HL-60/S4 (cell line): ENCODE data around the gene PRKAB1.

Source experiments
- in situ Hi-C: fragments of 300-500 bp; cut with MboI; formaldehyde crosslinking; loops from 2 replicates; pipeline ENCODE4 v1.14.3; 2022; ENCODE audit warnings: low sequenced_read_pairs

PRKAB1 gene

DNA sequence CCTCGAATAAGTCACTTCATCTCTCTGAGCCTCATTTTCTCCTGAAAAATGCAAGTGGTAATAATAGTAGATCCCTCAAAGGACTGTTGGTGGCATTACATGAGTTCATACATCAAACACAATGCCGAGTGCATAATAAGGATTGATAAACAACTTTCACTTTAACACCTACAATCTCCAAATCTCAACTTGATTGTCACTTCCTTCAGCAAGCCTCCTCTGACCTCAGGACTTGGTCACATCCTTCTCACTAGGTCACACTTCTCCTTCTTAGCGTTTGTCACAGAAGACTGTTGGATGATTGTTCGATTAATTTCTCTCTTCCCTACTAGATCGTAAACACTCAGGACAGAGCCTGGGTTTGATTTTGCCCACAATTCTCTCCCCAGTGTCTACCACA is 7.9 kb upstream of the PRKAB1 start:
- in situ Hi-C loops, result no loop called here

- in situ Hi-C loops, result no loop called here
These were observed 6.1 kb upstream of the PRKAB1 start for GRCh38 chr12:119661882-119662281.

GRCh38 chr12:119664642-119665041 is 3.3 kb upstream of the PRKAB1 start:
- in situ Hi-C loops, result no loop called here

GRCh38 chr12:119665164-119665929 is 2.6 kb upstream of the PRKAB1 start:
- in situ Hi-C loops, result no loop called here

DNA sequence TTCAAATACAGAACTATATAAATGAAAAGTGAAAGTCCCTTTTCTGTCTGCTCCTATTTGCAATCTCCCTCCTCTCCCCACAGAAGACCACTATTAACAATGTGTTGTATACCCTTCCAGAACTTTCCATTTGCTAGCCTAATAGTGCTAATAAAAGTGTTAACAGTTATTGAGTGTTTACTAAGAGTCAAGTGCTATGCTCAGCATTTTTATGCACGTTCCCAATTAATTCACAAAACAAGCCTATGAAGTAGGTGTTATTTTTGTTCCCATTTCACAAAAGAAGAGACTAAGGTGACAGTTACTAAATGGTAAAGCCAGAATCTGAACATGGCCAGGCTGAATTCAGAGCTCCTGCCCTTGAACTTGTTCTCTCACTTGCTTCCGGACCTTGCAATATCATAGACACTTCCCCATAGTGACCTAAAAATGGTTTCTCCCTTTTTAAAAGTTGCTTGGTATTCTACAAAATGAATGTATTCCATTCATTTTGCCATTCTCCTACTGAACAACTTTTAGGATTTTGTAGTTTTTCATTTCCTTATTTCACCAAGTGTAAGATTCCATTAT is 1.6 kb upstream of the PRKAB1 start:
- in situ Hi-C loops, result no loop called here

GRCh38 chr12:119666900-119667576 is 895 bp upstream of the PRKAB1 start:
- in situ Hi-C loops, result no loop called here

- in situ Hi-C loops, result no loop called here
These were observed 450 bp downstream of the PRKAB1 start for GRCh38 chr12:119668324-119668841.

GRCh38 chr12:119669744-119670472 is 2.0 kb downstream of the PRKAB1 start:
- in situ Hi-C loops, result no loop called here

GRCh38 chr12:119671070-119671469 is 3.1 kb downstream of the PRKAB1 start:
- in situ Hi-C loops, result no loop called here

DNA sequence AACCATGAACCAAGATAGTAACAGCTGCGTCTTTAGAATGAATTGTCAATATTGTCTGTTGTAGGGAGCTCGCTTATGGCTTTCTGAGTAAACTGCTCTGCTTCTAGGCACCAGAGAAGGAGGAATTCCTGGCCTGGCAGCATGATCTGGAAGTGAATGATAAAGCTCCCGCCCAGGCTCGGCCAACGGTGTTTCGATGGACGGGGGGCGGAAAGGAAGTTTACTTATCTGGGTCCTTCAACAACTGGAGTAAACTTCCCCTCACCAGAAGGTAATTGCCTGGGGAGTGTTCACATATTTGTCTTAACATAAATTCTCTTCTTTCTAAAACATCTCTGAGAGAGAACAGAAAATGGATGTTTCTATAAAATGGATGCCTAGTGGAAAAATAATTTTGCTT is 4.3 kb downstream of the PRKAB1 start:
- in situ Hi-C loops, result no loop called here

- in situ Hi-C loops, result no loop called here
These were observed 5.7 kb downstream of the PRKAB1 start for GRCh38 chr12:119673634-119674033.

DNA sequence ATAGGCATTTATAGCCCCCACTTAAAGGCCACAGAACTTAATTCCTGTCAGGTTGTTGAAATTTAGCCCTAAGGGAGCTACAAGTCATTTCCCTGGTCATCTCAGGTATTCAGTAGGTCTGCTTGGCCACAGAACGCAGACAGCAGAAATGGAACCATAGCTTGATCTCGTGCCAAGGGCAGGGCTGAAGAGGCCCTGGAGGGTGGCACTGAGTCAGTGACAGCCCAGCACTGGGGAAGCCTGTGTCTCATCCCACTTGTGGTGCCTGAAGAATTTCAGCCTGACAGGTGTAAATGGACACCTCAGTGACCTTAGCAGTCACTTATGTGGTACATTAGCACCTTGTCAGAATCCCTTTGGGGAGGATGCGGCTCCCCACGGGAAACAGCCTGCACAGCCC is 6.6 kb downstream of the PRKAB1 start:
- in situ Hi-C loops, result no loop called here

DNA sequence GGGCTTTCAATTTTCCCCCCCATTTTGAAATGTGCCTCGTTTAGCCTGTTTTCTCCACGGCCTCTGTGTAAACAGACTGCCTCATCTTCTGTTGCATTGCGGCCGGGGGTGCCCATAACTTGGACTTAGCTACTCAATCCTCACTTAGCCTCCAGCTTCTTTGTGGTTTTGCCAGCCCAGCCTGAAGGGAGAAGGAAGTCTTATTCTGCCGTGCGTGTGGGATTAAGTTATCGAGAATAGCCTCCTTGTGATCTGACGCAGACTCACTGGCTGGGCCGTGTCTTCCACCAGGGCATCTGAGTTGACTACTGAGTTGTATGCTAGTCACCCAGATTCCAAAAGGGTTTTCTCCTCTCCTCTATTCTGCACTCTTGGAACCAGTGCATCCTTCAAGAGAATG is 8.1 kb downstream of the PRKAB1 start:
- in situ Hi-C loops, result no loop called here

- in situ Hi-C loops, result no loop called here
These were observed 8.6 kb downstream of the PRKAB1 start for GRCh38 chr12:119676573-119676972.

- in situ Hi-C loops, result no loop called here
These were observed 10.5 kb downstream of the PRKAB1 start for GRCh38 chr12:119678459-119678858.

DNA sequence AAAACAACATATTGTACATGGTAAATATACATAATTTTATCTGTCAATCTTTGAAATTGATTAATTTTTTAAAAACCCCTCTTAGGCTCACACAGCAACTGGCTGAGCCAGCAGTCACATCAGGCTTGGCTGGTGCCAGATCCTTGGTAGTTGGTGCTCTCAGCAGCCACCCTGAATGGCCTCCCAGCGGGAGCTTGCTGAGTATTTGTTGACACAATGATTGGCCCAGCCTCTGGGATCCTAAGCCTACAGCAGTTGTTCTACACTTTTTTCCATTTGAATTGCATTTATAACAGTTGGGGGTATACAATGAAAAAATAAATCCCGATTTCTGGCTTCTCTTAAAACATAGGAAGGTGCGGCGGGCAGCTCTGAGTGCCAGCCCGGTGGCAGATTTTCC is 11.1 kb downstream of the PRKAB1 start:
- in situ Hi-C loops, result no loop called here

GRCh38 chr12:119679490-119679889 is 11.6 kb downstream of the PRKAB1 start:
- in situ Hi-C loops, result no loop called here

DNA sequence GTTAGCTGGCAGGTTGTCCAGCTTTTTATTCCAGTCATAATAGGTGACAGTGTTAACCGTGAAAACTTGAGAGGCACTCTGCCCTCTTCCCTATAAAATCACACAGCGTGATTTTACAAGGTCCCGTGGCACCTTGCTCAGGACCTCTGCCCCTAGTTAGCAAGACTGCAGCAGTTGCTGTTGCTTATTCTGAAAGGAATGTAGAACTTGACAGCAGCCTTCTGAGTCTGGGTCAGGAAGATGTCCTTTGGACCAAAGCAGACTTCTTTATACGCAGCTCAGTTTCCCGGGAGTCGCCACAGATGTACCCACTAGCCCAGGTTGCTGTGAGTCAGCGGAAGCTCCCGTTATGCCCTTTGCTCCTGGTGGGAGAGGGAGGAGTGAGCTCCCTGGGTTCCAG is 13.2 kb downstream of the PRKAB1 start:
- in situ Hi-C loops, result no loop called here

DNA sequence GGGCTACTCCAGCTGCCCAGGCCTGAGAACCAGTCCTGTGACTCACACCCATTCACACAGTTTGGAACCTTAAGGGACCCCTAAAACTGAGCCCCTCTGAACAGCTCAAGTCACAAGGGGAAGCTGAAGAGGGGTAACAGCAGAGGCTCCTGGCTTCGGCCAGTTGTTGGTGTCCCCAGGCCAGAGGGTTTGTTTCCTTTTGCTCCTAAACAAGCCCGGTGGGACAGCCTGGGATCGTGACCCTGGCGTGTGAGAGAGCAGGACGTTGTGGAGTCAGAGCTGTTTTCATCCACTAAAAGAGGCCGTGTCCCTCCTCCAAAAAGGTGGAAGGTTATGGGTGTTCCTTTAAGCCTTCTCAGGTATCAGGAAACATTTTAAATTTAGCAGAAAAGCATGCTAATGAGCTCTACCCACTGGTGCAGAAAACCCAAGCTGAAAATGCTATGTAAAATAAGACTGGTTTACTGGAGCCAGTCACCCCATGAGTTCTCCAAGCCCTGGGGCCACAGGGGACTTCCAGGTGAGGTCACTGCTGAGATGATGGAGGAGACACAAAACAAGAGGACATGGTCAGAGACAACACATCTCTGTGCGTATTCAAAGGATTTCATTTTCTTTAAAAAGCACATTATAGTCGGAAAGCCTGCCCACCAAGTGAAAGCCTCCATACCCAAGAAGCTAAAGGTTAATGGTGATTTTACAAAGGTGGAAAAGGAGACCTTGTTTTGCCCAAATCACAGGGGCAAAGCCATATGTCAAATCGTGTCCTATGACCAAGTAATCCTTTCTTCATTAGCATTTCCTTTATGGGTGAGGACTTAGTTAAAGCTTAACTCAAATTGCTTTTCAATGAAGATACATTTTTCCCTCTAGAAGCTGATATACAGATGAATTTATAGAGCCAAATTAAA is 14.1 kb downstream of the PRKAB1 start:
- in situ Hi-C loops, result no loop called here

DNA sequence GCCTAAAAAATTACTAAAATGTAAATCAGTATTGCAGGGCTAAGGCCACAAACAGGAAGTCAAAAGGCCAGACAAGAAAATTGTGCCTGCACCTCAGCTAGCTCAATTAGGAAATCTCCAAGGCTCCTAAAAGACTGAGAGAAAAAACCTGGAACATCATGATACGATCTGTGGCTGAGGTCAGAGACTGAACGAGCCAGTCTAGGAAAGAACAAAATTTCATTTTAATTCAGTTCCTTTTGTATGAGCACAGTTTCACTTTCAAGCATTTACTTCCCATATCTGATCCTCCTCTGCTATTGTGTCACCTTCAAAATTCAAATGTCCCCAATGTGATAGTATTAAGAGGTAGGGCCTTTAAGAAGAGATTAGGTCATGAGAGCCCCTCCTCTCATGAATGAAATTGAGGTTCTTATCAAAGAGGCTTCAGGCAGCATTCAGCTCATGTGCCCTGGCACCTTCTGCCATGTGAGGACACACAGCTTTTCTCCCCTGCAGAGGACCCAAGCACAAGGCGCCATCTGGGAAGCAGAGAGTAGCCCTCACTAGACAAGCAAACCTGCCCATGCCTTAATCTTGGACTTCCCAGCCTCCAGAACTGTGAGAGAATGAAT is 14.8 kb downstream of the PRKAB1 start:
- in situ Hi-C loops, result no loop called here
